GM12872 (cell line): ENCODE results near the gene NUDT2.

Experiments used
- TF ChIP-seq, protein P1 (sequence below): IDR thresholded peaks from 3 replicates; pipeline ENCODE4 v1.5.1; 2011; ENCODE audit warnings: low read depth, mild to moderate bottlenecking, low read length, moderate library complexity; ENCODE audit not compliant: insufficient read depth

NUDT2 gene

DNA sequence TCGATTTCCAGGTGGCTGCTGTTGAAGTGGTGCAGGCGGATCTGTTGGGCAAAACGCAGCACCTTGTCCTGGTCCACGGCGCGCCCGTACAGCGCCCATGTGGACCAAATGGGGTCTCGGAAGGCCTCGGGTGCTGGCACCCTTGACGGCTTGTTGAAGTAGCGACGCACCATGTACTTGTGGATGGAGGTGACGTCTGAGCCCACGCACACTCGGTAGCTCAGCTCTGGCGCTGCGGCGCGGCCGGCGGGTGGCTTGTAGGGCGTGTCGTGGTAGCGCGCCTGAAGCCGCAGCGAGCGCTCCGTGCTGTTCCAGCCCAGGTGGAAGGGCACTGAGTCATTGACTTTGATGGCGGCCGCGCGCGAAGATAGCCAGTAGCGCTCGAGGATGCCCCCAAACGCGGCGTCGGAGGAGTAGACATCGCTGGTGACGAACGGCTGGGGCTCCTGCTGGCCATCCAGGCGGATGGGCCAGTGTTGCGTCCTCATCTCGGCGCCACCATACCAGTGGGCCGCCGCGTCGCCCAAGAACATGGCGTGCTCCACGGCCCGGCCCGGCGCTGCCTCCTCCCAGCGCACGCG is 42.6 kb downstream of the NUDT2 start:
- TF ChIP-seq, protein P1, sequence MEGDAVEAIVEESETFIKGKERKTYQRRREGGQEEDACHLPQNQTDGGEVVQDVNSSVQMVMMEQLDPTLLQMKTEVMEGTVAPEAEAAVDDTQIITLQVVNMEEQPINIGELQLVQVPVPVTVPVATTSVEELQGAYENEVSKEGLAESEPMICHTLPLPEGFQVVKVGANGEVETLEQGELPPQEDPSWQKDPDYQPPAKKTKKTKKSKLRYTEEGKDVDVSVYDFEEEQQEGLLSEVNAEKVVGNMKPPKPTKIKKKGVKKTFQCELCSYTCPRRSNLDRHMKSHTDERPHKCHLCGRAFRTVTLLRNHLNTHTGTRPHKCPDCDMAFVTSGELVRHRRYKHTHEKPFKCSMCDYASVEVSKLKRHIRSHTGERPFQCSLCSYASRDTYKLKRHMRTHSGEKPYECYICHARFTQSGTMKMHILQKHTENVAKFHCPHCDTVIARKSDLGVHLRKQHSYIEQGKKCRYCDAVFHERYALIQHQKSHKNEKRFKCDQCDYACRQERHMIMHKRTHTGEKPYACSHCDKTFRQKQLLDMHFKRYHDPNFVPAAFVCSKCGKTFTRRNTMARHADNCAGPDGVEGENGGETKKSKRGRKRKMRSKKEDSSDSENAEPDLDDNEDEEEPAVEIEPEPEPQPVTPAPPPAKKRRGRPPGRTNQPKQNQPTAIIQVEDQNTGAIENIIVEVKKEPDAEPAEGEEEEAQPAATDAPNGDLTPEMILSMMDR, result no peak

GRCh38 chr9:34372467-34373011 is 43.2 kb downstream of the NUDT2 start:
- TF ChIP-seq, protein P1, result no peak

DNA sequence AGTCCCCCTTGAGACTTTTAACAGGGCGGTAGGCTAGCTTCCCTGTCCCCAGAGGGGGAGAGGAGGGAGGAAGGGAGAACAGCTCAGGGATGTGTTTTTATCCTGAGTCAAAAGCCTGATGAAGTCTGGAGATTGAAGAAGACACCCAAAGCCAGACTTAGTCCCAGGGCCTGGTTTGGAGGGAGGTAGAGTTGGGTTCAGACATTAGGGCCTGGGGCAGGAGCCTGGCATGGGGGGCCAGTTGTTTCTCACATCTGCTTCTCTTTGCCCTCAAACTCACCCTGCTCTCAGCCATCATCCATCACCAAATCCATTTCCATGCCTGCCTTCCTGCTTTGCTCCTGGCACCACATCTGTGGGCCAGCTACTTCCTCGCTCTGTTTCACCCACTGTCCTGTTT is 44.4 kb downstream of the NUDT2 start:
- TF ChIP-seq, protein P1, result no peak

DNA sequence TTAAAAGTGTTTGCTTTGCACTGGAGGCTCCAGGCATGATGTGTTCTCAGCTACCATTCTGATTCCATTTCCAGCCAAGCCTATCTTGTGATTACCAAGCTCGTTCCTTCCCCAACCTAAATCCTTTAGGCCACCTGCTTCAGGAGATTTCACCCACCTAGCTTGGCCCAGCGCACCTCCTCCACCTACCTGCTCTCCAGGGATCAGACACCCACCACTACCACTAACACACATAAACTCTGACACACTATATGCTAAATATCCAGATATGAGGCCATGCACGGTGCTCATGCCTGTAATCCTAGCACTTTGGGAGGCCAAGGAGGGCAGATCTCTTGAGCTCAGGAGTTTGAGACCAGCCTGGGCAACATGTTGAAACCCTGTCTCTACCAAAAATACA is 45.0 kb downstream of the NUDT2 start:
- TF ChIP-seq, protein P1, result no peak

- TF ChIP-seq, protein P1, result no peak
These were observed 45.7 kb downstream of the NUDT2 start for GRCh38 chr9:34374905-34375552.

DNA sequence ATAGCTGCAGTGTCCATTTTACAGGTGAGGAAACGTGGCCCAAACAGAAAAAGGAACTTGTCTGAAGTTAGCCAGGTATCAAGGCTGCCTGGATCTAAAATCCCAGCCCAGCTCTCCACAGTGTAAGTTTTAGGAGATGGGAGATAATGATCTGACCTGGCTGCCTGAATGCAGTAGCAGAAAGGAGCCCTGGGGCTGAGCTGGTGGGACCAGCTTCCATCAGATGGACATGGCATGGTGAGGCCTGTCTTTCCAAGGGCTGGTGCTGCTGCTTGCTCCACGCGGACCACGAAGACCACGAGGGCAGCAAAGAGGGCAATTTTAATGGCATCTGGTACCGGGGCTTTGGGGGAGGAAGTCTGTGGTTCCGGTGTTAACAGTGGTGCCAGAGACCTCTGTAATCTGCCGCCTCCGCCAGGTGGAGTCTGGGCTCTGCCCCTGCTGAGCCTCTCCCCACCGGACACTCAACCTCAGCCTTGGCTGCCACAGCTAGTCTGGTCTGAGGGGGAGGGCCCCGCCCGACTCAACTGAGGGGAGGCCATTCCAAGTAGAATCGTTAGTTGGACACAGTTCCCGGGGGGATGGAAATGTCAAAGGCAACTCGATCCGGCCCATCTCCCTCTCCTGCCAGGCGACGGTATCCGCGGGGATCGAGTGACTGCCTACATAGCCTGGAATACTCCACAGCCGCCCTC is 46.7 kb downstream of the NUDT2 start:
- TF ChIP-seq, protein P1, result peak; percentile 46

DNA sequence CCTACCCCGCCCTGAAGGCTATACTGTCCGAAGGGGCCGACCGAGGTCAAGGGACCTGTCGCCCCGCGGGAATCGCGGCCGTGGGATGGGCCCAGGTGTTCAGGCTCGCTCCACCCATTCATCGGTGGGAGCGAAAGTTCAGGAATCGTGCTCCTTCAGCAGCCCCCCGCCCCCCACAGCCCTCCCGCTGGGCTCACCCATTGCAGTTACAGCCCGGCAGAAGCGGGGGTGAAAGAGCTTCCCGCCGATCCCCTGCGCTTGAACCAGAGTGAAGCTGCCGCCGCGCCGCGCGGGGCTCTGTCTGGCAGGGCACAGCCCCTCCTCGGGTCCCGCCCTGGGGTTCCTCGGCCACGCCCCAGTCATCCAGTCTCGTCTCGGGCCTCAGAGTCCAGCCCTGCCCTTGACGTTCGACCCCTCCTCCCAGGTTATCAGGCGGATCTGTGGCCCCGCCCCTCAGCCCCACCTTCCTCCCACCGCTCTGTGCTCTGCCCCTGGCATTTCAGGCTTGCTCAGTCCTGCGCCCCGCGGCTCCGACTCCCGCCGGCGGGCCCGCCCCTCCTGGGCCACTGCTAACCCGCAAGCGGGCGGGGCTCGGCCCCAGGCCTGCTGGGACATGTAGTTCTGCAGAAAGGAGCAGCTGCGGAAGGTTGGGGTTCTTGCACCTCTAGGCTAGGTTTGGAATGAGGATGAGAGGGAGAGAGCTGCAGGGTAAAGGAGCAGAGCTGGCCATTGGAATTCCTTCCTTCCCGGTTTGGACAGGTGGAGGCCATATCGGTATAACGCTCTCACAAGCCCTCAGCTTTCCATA is 47.4 kb downstream of the NUDT2 start, which contains the start of gene MYORG:
Gene MYORG, minus strand, starts transcription at position 303 of the 808 bp plus-strand sequence. CDS start 3,955 bp downstream, outside the sequence.
- TF ChIP-seq, protein P1, result no peak
